ENCODE data around the gene PTCH1. TPM values are rescaled to one million over a fixed set of nuclear protein-coding genes. Genes with fewer than 3 reads are reported as not detected.

PTCH1 gene
- total RNA-seq, 1 experiment from 2014 or later = 33.4 TPM

DNA sequence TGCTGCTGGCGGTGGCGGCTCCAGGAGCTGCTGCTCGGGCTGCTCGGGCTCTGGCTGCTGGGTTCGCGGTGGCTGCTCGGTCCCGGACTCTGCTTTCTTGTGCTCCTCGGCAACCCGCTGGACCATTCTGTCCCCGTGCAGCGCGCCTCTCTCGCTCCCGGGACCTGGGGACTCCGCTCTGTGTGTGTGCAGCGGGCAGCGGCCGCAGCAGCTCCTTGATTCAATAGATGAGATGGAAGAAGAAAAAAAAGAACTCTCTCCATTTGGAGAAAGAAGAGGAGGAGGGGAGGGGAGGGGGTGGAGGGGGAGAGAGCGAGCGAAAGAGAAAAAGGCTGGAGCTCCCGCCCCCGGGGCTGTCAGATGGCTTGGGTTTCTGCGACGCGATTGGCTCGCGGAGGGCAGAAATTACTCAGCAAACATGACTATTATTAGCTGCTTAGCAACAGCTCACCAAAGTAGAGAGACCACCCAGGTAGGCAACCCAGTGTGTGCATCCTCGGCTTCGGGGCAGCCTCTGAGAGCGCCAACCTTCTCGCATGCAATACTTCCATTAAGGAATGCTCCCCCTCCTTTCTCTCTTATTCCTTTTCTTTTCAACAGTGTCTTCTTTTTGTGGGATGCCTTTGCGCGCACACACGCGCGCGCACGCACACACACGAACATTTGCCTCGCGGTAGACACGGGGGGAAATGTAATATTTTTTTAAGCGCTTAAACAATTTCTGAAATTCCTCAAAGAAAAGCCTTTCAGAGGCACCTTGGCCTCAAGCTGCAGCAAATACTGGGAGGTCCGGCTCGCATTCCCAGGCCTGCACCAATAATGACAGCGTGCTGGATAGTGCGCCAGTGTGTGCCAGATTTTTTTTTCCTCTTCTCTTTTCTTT is 7.6 kb downstream of the PTCH1 start:
- no TSS peak for BruUV-seq (replicated peaks)
- TF ChIP-seq, protein P1, sequence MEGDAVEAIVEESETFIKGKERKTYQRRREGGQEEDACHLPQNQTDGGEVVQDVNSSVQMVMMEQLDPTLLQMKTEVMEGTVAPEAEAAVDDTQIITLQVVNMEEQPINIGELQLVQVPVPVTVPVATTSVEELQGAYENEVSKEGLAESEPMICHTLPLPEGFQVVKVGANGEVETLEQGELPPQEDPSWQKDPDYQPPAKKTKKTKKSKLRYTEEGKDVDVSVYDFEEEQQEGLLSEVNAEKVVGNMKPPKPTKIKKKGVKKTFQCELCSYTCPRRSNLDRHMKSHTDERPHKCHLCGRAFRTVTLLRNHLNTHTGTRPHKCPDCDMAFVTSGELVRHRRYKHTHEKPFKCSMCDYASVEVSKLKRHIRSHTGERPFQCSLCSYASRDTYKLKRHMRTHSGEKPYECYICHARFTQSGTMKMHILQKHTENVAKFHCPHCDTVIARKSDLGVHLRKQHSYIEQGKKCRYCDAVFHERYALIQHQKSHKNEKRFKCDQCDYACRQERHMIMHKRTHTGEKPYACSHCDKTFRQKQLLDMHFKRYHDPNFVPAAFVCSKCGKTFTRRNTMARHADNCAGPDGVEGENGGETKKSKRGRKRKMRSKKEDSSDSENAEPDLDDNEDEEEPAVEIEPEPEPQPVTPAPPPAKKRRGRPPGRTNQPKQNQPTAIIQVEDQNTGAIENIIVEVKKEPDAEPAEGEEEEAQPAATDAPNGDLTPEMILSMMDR (conservative IDR thresholded peaks at IDR 0.05) = no peak
- no peak for TF ChIP-seq EZH2 (IDR thresholded peaks at IDR 0.05; ENCODE audit: low read depth)
- Histone ChIP-seq H3K27ac (no peak overlapping the region), H3K4me2 (peak overlapping the region; percentile 79), H3K9me2 (ENCODE audit: insufficient read depth) (no peaks in the 10 kb centered on the region), H2AFZ (peak overlapping the region; percentile 96), H3K4me3 (peak overlapping the region; percentile 98), H3K9me3 (ENCODE audit: insufficient read depth, low read depth) (no peaks in the 10 kb centered on the region), H3F3A (ENCODE audit: insufficient read depth, low read depth) (peaks cover 24% of the 10 kb centered on the region; the same call in 1 of the 2 replicates), H3K79me2 (ENCODE audit: low read depth) (peaks cover 30% of the 10 kb centered on the region), H4K20me1 (ENCODE audit: insufficient read depth) (no peaks in the 10 kb centered on the region), H3K36me3 (ENCODE audit: low read depth) (no peaks in the 10 kb centered on the region), H3K4me1 (replicated peaks; ENCODE audit: insufficient read depth) (peaks cover 25% of the 10 kb centered on the region), H3K27me3 (ENCODE audit: insufficient read depth, low read depth) (no peaks in the 10 kb centered on the region)
- CTCF ChIA-PET = interaction anchor here (0.6 kb wide), 1 partner anchor 165 kb away, joined by 3 read pairs; no protein-coding TSS in a partner anchor
- intact Hi-C loops (cut with micrococcal nuclease; ENCODE audit: unreplicated experiment) = loop anchor here (1.0 to 10.0 kb wide), 4 partner anchors 192 to 1116 kb away; partner anchors contain the start of genes ERCC6L2 and FANCC
- DNase-seq = peak; percentile 75 to 83
- POLR2A ChIA-PET (ENCODE audit: unreplicated experiment) = interaction anchor here (0.6 to 0.8 kb wide), 4 partner anchors 124 to 710 kb away, joined by 3 to 9 read pairs (median 6); no protein-coding TSS in a partner anchor

DNA sequence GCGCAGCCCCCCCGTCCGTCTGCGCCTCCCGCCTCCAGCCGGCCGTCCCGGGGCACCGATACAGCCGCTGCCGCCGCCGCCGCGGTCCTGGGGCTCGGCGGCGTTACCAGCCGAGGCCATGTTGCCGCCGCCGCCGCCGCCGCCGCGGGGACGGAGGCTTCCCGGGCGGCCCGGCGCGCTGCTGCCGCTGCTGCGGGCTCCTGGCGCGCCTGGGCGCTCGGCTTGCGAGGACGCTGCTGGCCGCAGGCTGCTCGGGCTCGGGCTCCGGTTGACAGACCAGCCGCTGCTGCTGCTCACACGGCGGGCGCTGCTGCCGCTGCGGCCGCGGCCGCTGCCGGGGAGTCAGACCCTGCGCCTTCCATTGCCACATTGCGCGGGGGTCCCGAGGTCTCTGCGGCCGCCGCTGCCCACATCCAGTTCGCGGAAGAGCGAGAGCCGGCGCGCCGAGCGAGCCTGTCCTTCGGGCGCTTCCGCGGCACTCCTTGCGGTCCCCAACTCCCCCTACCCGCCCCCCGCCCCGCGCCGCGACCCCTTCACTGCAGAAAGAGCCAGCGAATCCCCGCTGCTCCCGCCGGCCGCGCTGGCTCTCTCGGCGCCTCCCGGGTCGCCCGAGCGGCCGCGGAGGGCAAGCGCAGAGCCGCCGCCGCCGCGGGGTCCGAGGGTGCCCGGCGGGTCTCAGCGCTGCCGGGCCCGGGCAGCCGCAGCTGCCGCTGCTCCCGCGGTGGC is 8.4 kb downstream of the PTCH1 start:
- Histone ChIP-seq H3K4me3 (peak overlapping the region; percentile 98), H4K20me1 (ENCODE audit: insufficient read depth) (no peaks in the 10 kb centered on the region), H3F3A (ENCODE audit: insufficient read depth, low read depth) (peaks cover 27% of the 10 kb centered on the region; the same call in 1 of the 2 replicates), H3K4me1 (replicated peaks; ENCODE audit: insufficient read depth) (peaks cover 28% of the 10 kb centered on the region), H3K4me2 (peak overlapping the region; percentile 79), H3K36me3 (ENCODE audit: low read depth) (no peaks in the 10 kb centered on the region), H2AFZ (peak overlapping the region; percentile 96), H3K27me3 (ENCODE audit: insufficient read depth, low read depth) (no peaks in the 10 kb centered on the region), H3K27ac (no peak overlapping the region), H3K9me2 (ENCODE audit: insufficient read depth) (no peaks in the 10 kb centered on the region), H3K9me3 (ENCODE audit: insufficient read depth, low read depth) (no peaks in the 10 kb centered on the region), H3K79me2 (ENCODE audit: low read depth) (peaks cover 34% of the 10 kb centered on the region)
- intact Hi-C loops (cut with micrococcal nuclease; ENCODE audit: unreplicated experiment) = loop anchor here (2.0 to 10.0 kb wide), 3 partner anchors 369 to 1116 kb away; partner anchors contain the start of gene ERCC6L2
- DNase-seq = no peak
- TF ChIP-seq EZH2 (IDR thresholded peaks at IDR 0.05; ENCODE audit: low read depth) = no peak
- no TSS peak for BruUV-seq (replicated peaks)
- ChIA-PET CTCF (no interaction called here), POLR2A (ENCODE audit: unreplicated experiment) (interaction anchor here (0.8 kb wide), 1 partner anchor 125 kb away, joined by 9 read pairs; no protein-coding TSS in a partner anchor)

DNA sequence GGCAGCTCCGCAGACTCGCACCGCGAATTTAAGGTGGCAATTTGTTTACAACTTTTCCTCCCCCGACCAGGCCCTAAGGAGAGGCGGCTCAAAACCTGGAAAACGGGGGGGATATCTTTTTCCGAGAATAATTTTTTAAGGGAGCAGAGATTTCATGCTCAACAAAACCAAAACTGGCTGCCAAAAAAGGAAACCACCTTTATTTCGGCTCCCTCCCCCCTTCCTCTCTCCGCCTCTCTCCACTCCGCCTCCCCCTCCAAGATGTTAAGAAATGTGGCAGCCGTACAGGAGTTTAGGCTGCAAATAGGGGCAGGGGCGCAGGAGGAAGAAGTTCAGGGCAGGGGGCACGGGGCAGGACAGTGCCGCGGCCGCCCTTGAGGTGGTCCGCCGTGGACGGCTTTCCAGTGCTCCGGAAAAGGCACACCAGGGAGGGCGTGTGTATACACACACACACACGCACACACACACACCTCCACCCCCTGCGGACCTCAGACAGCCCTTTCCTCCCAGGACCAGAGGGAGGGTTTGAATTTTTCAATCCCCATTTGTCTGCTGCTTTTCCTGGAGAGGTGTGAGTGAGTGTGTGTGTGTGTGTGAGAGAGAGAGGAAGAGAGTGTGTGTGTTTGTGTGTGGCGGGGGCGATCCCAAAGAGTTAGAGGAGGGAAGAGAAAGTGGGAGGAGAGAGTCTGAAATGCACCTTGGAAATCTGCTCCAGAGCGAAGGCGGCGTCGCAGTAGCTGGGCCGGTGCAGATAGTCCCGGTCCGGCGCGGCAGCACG is 9.1 kb downstream of the PTCH1 start:
- Histone ChIP-seq H2AFZ (peak overlapping the region; percentile 86), H3K36me3 (ENCODE audit: low read depth) (no peaks in the 10 kb centered on the region), H3K79me2 (ENCODE audit: low read depth) (peaks cover 34% of the 10 kb centered on the region), H3K9me3 (ENCODE audit: insufficient read depth, low read depth) (no peaks in the 10 kb centered on the region), H4K20me1 (ENCODE audit: insufficient read depth) (no peaks in the 10 kb centered on the region), H3K27ac (peak overlapping the region; percentile 28), H3K4me2 (peak overlapping the region; percentile 79), H3K4me1 (replicated peaks; ENCODE audit: insufficient read depth) (peaks cover 26% of the 10 kb centered on the region), H3K27me3 (ENCODE audit: insufficient read depth, low read depth) (no peaks in the 10 kb centered on the region), H3K9me2 (ENCODE audit: insufficient read depth) (no peaks in the 10 kb centered on the region), H3F3A (ENCODE audit: insufficient read depth, low read depth) (peaks cover 21% of the 10 kb centered on the region; the same call in 1 of the 2 replicates), H3K4me3 (peak overlapping the region; percentile 98)
- BruUV-seq (replicated peaks) = no TSS peak
- ChIA-PET CTCF (no interaction called here), POLR2A (ENCODE audit: unreplicated experiment) (no interaction called here)
- DNase-seq = peak; percentile 66 to 71
- intact Hi-C loops (cut with micrococcal nuclease; ENCODE audit: unreplicated experiment) = loop anchor here (2.0 to 10.0 kb wide), 4 partner anchors 81 to 1117 kb away; partner anchors contain the start of gene ERCC6L2
- no peak for TF ChIP-seq EZH2 (IDR thresholded peaks at IDR 0.05; ENCODE audit: low read depth)
- TF ChIP-seq, protein P1 (conservative IDR thresholded peaks at IDR 0.05) = no peak

Data from PC-9 (cell line).